Neural crest cell (in vitro differentiated cells): Measurements from ENCODE around the gene DENND4C. TPM values are rescaled to one million over a fixed set of nuclear protein-coding genes. Genes with fewer than 3 reads are reported as not detected.
"Not testable (repeated sequence)": the region's sequence is repeated elsewhere in the genome, so short reads cannot be mapped to it uniquely, and the experiment has no call there.

Experiments used
- DNase-seq: peaks from one replicate; pipeline ENCODE4 v3.0.0; 2021; ENCODE audit warnings: low read depth, mixed read lengths, low spot score
- H3K27ac Mint-ChIP-seq: one replicate; pipeline ENCODE4 v1.8.0; 2021; ENCODE audit warnings: mild to moderate bottlenecking, mixed read lengths; ENCODE audit not compliant: unreplicated experiment
- H3K27me3 Mint-ChIP-seq: 2 replicates; pipeline ENCODE4 v1.8.0; 2021; ENCODE audit warnings: low read depth, mild to moderate bottlenecking, mixed read lengths
- H3K36me3 Mint-ChIP-seq: 2 replicates; pipeline ENCODE4 v1.8.0; 2021; ENCODE audit warnings: low read depth, mild to moderate bottlenecking, mixed read lengths
- H3K4me1 Mint-ChIP-seq: 2 replicates; pipeline ENCODE4 v1.8.0; 2021; ENCODE audit warnings: mixed read lengths
- H3K4me3 Mint-ChIP-seq: one replicate; pipeline ENCODE4 v1.8.0; 2021; ENCODE audit warnings: mild to moderate bottlenecking, mixed read lengths
- H3K9me3 Mint-ChIP-seq: 2 replicates; pipeline ENCODE4 v1.8.0; 2021; ENCODE audit warnings: mixed read lengths
- CTCF ChIP-seq: fragments of 200-600 bp; sonication (generic); conservative IDR thresholded peaks from 2 replicates; pipeline ENCODE4 v1.5.0; 2021; ENCODE audit warnings: antibody characterized with exemption, mild to moderate bottlenecking
- total RNA-seq: library from RNA; stranded (reverse); gene quantifications from 2 replicates; pipeline ENCODE4 v1.2.1, GENCODE V29; 2021

The DENND4C gene
- total RNA-seq, 1 donor from 2014 or later: 26.4 TPM

GRCh38 chr9:19252174-19252884 is 21.8 kb downstream of the DENND4C start:
- Mint-ChIP-seq H3K36me3 (no peaks in the 10 kb centered on the region), H3K4me3 (no peak overlapping the region), H3K4me1 (peaks cover 13% of the 10 kb centered on the region), H3K27ac (no peak overlapping the region), H3K9me3 (no peaks in the 10 kb centered on the region), H3K27me3 (no peaks in the 10 kb centered on the region)
- TF ChIP-seq CTCF: no peak
- DNase-seq: no peak

GRCh38 chr9:19252885-19253219 is 22.4 kb downstream of the DENND4C start:
- no peak for DNase-seq
- Mint-ChIP-seq H3K4me1 (peaks cover 13% of the 10 kb centered on the region), H3K36me3 (no peaks in the 10 kb centered on the region), H3K27me3 (no peaks in the 10 kb centered on the region), H3K4me3 (no peak overlapping the region), H3K9me3 (no peaks in the 10 kb centered on the region), H3K27ac (no peak overlapping the region)
- TF ChIP-seq CTCF: no peak

- Mint-ChIP-seq H3K27me3 (no peaks in the 10 kb centered on the region), H3K4me1 (peaks cover 9% of the 10 kb centered on the region), H3K27ac (no peak overlapping the region), H3K36me3 (no peaks in the 10 kb centered on the region), H3K9me3 (no peaks in the 10 kb centered on the region), H3K4me3 (no peak overlapping the region)
- DNase-seq: no peak
- TF ChIP-seq CTCF: no peak
Measured at GRCh38 chr9:19255112-19255511, 24.6 kb downstream of the DENND4C start.

- Mint-ChIP-seq H3K36me3 (no peaks in the 10 kb centered on the region), H3K27me3 (no peaks in the 10 kb centered on the region), H3K9me3 (no peaks in the 10 kb centered on the region), H3K4me3 (no peak overlapping the region), H3K27ac (no peak overlapping the region), H3K4me1 (peaks cover 9% of the 10 kb centered on the region)
- no peak for DNase-seq
- TF ChIP-seq CTCF: no peak
Measured at GRCh38 chr9:19255821-19256220, 25.3 kb downstream of the DENND4C start.

GRCh38 chr9:19259665-19260255 is 29.3 kb downstream of the DENND4C start:
- not testable (repeated sequence) for H3K4me3 Mint-ChIP-seq, H3K9me3 Mint-ChIP-seq, H3K27ac Mint-ChIP-seq, H3K27me3 Mint-ChIP-seq, H3K4me1 Mint-ChIP-seq, DNase-seq, H3K36me3 Mint-ChIP-seq

GRCh38 chr9:19265602-19266001 is 35.1 kb downstream of the DENND4C start:
- not testable (repeated sequence) for H3K36me3 Mint-ChIP-seq, DNase-seq, H3K9me3 Mint-ChIP-seq, H3K27me3 Mint-ChIP-seq, H3K4me1 Mint-ChIP-seq, H3K4me3 Mint-ChIP-seq, H3K27ac Mint-ChIP-seq

- H3K27ac Mint-ChIP-seq, DNase-seq, H3K4me1 Mint-ChIP-seq, H3K27me3 Mint-ChIP-seq, H3K9me3 Mint-ChIP-seq, H3K4me3 Mint-ChIP-seq, H3K36me3 Mint-ChIP-seq: not testable (repeated sequence)
Measured at GRCh38 chr9:19266778-19267384, 36.4 kb downstream of the DENND4C start.
